Measurements from ENCODE around the gene COG5.

Gene COG5

GRCh38 chr7:107394276-107394675 lies 169.4 kb downstream of the COG5 start:
- H3K4me1 ChIP-seq (ENCODE audit: control insufficient read depth in 1 of 2, insufficient read depth in 1 of 2, low read depth in 1 of 2, low read length in 1 of 2) = peaks cover 5 to 16% of the 10 kb centered on the region in 2 experiments
- H3K36me3 ChIP-seq = no peaks in the 10 kb centered on the region
- no peak for TF ChIP-seq CTCF (IDR thresholded peaks at IDR 0.05)
- H3K27me3 ChIP-seq = no peaks in the 10 kb centered on the region
- H3K9me3 ChIP-seq = no peaks in the 10 kb centered on the region
- peak overlapping the region; percentile 44 for H3K27ac ChIP-seq
- no peak overlapping the region for H3K4me3 ChIP-seq (ENCODE audit: low read depth in 1 of 2, low read length in 1 of 2)

DNA sequence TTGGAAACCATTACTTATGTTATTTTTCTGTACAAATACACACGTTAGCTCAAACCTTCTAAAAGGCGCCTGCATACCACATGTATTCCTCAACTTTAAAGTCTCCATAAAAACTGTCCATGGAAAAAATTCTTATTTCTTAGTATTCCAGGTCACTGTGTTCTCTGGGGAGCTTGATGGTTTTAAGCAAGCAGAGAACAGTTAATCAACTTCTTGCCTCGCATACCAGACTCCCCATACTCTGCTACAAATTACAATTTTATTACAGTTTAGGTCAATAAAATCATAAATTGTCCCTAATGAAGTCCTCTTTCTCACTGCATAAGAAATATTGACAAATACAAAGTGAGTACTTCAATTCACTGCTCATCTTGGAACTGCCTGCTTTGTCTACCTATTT lies 170.9 kb downstream of the COG5 start:
- Histone ChIP-seq H3K27me3 (no peaks in the 10 kb centered on the region), H3K9me3 (no peaks in the 10 kb centered on the region), H3K36me3 (no peaks in the 10 kb centered on the region), H3K27ac (no peak overlapping the region), H3K4me1 (ENCODE audit: control insufficient read depth in 1 of 2, insufficient read depth in 1 of 2, low read depth in 1 of 2, low read length in 1 of 2) (peaks cover 5 to 16% of the 10 kb centered on the region in 2 experiments), H3K4me3 (ENCODE audit: low read depth in 1 of 2, low read length in 1 of 2) (no peak overlapping the region)
- no peak for TF ChIP-seq CTCF (IDR thresholded peaks at IDR 0.05)

GRCh38 chr7:107390916-107391315 lies 172.8 kb downstream of the COG5 start:
- Histone ChIP-seq H3K27ac (no peak overlapping the region), H3K4me1 (ENCODE audit: control insufficient read depth in 1 of 2, insufficient read depth in 1 of 2, low read depth in 1 of 2, low read length in 1 of 2) (peaks cover 5 to 13% of the 10 kb centered on the region in 2 experiments), H3K4me3 (ENCODE audit: low read depth in 1 of 2, low read length in 1 of 2) (no peak overlapping the region), H3K9me3 (no peaks in the 10 kb centered on the region), H3K36me3 (no peaks in the 10 kb centered on the region), H3K27me3 (no peaks in the 10 kb centered on the region)
- no peak for TF ChIP-seq CTCF (IDR thresholded peaks at IDR 0.05)

GRCh38 chr7:107388604-107389003 lies 175.1 kb downstream of the COG5 start:
- Histone ChIP-seq H3K4me3 (ENCODE audit: low read depth in 1 of 2, low read length in 1 of 2) (no peak overlapping the region), H3K4me1 (ENCODE audit: control insufficient read depth in 1 of 2, insufficient read depth in 1 of 2, low read depth in 1 of 2, low read length in 1 of 2) (peaks cover 5 to 6% of the 10 kb centered on the region in 2 experiments), H3K9me3 (no peaks in the 10 kb centered on the region), H3K27me3 (no peaks in the 10 kb centered on the region), H3K36me3 (no peaks in the 10 kb centered on the region), H3K27ac (no peak overlapping the region)
- TF ChIP-seq CTCF (IDR thresholded peaks at IDR 0.05) = no peak

GRCh38 chr7:107387573-107388219 lies 176.0 kb downstream of the COG5 start:
- TF ChIP-seq CTCF (IDR thresholded peaks at IDR 0.05) = no peak
- no peak overlapping the region for H3K4me3 ChIP-seq (ENCODE audit: low read depth in 1 of 2, low read length in 1 of 2)
- no peaks in the 10 kb centered on the region for H3K36me3 ChIP-seq
- H3K27me3 ChIP-seq = no peaks in the 10 kb centered on the region
- no peak overlapping the region for H3K27ac ChIP-seq
- peaks cover 5 to 6% of the 10 kb centered on the region in 2 experiments for H3K4me1 ChIP-seq (ENCODE audit: control insufficient read depth in 1 of 2, insufficient read depth in 1 of 2, low read depth in 1 of 2, low read length in 1 of 2)
- H3K9me3 ChIP-seq = no peaks in the 10 kb centered on the region

Measured in neutrophil (primary cell).